Left renal cortex interstitium (tissue), 4 donors: ENCODE data around the gene ZFAND3. TPM values are rescaled to one million over a fixed set of nuclear protein-coding genes. Genes with fewer than 3 reads are reported as not detected.

Experiments used
- DNase-seq, 4 donors: peaks; one replicate each; pipeline ENCODE4 v3.0.0-alpha.2; 2013; ENCODE audit warnings: low read depth in 4 of 4, low spot score in 2 of 4, missing footprints in 1 of 4
- polyA plus RNA-seq, 4 donors: library from polyadenylated mRNA; unstranded; fragments of 120-200 nt; gene quantifications; one replicate each; pipeline ENCODE4 v1.2.1, GENCODE V29; 2013; ENCODE audit not compliant: insufficient read length in 4 of 4

Gene ZFAND3
- polyA plus RNA-seq, 4 donors: 134 to 161 (median 148) TPM

DNA sequence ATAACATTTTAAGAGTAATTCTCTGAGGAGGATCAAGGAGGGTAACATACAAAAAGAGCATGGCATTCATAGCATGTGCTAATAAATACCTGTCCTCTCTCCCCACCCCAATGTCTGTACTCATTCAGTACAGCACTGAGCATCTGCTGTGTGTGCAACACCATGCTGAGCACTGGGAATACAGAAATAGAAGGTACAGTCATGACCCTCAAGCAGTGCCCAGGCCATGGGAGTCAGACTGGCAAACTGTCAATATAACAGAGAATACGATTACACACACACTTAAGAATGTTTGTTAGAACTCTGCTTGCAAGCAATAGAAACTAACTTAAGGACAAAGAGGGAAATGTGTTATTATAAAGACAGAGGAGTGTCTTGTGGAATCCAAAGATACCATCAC is 24.7 kb upstream of the ZFAND3 start:
- DNase-seq: no peak

DNA sequence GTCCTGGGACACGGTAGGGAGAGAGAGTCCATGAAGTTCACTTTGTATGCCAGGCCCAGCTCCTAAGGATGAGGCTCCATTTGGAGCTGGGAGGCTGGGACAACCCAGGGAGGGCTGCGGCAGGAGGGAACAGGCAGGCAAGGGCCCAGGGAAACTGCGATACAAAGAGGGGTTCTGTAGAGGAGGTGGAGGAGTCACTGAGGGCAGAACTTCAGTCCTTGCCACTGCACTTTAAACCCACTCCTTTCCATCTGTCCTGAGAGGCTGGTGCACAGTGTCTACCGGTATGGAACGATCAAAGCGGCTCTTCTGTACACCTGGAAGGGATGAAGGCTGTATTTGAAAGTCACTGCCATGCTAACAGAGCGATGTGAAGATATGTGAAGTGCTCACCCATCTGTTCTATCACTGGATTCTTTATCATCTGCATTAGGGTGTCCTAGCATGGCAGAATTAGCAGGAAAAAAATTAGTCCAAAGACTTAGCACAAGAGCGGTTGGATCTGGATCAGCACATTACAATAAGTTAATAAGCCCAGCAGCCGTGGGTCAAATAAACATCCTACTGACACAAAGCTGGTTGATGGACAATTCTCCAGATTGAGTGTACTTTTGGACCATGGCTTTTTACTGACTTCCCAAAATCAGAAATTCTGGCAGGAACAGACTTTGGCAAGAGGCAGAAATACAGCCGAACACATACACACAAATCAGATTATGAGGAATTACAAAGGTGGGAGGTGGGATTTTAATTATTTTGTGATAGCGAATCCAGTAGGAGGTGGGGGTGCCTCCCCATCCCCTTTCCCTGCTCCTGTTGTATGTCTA is 20.9 kb upstream of the ZFAND3 start:
- no peak for DNase-seq

DNA sequence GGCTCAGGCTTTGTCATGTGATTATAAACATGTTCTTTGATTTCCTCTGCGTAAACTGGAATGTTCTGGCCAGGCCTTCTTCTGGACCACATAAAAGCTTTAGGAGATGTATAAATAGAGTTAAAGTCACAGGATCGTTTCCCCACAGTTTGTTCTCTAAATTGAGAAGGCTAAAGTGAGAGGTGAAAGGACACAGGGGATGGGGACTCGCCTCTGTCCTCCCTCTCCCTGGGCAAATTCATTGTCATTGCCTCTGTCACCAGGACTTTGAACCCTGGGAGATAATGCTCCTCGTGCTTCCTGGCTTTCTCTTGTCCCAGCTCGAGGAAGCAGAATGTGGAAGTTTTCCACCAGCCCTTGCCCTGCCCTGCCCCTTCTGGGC is 20.3 kb upstream of the ZFAND3 start:
- DNase-seq: no peak

DNA sequence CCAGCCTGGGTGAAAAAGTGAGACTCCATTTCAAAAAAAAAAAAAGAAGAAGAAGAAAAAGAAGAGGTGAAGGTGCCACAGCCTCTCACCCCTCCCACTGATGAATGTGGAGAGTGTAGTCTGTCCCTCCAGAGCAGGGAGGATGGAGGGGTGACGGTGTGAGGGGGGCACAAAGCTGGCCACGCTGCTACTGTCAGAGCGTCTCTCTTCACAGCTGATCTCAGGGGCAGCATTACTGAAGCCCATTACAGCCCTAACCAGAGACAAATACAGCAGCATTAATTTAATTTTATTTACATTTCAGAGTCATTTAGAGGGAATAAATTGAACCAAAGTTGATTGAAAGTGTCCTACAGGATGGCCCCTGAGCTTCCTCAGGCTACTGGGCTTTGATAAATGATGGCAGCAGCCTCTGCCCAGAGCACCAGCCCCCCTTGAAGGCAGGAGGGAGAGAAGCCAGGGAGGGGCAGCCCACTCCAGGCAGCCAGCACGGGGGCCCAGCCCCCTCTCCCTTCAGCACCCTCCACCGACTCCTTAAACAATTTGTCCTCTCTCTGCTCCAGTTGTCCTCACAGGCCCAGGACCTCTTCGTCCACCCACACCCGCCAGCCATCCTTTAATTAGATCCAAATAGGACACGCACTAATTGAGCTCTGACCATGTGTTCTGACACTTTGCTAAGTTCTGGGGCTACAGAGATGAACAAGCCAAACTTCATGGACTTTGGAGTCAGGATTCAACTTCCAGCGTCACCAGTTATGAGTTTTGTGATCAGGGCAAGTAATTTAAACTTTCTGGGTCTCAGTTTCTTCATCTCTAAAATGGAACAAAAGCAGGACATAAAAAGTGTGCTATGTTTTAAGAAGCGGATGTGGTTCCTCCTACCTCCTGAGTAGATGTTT is 18.6 kb upstream of the ZFAND3 start:
- DNase-seq: no peak

DNA sequence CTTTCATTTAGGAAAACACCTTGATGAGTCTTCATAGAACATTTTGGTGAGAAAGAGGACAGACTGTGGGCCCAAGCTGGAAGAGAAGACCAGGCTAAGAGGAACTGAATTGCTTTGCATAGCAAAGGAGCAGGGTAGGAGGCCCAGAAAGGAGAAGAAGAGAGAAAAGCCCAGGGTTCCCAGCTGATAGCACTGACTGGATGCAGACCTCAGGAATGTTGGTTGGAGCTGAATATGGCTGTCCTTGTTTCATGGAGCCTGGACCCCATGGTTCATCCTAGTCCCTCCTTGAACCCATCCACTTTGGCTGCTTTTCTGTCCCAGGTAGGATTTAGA is 18.0 kb upstream of the ZFAND3 start:
- DNase-seq: no peak

DNA sequence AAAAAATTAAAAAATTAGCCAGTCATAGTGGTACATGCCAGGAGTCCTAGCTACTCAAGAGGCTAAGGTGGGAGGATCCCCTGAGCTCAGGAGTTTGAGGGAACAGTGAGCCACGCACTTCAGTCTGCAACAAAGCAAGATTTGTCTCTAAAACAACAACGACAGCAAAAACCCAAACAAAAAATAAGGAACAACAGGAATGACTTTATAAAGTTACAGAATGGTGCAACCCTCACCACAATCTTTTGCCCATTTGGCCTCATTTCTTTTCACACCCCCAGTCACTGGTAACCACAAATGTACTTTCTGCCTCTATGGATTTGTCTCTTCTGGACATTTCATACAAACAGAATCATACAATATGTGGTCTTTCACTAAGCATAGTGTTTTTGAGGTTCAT is 16.7 kb upstream of the ZFAND3 start:
- no peak for DNase-seq

DNA sequence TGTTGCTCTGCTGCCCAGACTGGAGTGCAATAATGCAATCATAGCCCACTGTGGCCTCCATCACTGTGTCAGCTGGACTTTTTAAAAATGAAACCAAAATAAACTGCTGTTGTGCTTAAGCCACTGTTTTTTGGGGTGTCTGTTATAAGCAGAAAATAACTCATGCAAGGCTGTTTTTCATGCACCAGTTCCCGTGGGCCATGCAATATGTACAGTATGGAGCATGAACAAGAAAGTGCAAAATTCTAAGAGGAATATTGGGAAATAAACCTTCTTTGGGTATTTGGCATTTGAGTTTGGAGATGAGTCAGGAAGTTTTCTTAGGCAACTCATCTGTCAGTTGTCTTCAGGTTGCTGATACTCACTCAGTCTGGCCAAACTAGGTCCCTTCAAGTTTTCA is 14.9 kb upstream of the ZFAND3 start:
- no peak for DNase-seq

DNA sequence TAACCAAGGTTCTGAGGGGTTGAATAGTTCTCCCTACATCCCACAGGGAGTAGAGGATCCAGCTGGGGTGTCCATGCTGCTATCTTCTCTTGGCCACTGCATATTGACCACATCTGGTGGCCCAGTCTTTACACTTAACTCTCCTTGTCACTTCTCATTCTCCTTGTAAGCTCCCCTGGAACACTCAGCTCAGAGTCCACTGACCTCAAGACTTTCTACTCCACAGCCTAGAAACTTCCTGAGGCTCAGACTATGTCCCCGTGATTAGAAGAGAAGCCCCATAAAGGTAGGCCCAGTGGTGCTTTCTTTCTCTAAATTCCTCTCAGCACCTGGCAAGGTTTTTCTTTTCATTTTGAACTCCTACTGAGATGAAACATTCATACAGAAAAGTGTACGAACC is 13.3 kb upstream of the ZFAND3 start:
- no peak for DNase-seq

DNA sequence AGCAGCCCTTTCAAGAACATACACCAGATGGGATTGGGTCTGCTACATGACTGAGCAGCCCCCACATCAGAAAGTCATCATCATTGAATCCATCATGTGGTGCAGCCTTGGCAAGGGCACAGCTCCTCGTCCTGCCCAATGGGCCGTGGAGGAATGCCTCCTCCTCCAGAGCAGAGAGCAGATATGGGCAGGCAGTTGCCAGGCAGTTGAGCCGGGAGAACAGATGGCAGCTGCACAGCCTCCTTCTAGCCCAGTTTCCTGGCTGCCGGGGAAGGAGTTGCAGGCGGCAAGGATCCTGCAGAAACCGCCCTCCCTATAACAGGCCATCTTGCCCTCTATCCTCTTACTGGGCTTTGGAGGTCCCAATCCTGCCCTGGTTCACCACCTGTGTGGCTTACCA is 11.9 kb upstream of the ZFAND3 start:
- peak in 1 of 4 donors; percentile 53 for DNase-seq

DNA sequence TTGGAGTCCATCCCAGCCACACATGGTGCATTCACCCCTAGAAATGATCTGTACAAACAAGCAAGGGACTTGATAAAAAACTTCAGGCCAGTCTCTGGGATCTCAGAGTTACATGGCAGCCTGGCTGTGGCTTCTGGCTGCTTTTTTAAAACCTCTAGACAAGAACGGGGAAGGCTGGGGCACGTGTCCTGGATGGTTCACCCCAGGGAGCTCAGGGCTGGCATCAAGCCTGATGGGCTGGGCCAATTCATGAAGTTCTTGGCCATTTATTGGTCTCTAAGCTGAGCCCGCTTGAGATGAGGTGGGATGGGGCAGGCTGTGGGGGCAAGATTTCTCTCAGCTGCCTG is 10.4 kb upstream of the ZFAND3 start:
- no peak for DNase-seq

DNA sequence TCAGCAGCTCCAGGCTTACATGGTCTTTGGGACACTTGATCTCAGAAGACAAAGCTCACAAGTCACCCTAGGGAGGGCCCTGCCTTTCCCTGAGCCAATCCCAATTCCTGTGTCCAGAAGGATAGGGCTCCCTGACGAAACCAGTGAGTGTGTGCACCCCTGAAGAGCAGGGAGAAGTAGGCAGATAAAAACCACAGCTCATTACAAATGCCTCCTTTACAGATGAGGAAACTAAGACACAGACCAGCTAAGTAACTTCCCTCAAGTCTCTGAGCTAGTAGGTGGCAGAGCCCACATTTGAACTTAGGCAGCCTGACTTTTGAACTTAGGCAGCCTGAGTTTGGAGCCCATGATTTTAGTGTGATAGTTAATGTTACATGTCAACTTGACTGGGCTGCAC is 6.7 kb upstream of the ZFAND3 start:
- DNase-seq: no peak

DNA sequence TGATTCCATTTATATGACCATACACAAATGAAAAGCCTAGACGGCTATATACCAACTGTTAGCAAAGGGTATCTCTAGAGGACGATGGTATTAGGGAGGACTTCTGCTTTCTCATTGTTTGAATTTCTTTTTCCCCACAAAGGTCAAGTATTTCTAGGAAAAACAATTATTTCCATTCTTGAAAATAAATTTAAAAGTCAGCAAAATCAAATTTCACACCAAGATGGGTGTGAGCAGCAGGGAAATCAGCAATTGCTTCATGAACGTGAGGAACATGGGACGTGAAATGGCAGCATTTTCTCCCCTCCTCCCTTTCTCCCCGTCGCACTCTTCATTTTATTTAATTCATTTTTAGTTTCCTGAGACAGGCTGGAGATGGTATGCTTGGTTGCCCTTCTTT is 5.2 kb upstream of the ZFAND3 start:
- no peak for DNase-seq

DNA sequence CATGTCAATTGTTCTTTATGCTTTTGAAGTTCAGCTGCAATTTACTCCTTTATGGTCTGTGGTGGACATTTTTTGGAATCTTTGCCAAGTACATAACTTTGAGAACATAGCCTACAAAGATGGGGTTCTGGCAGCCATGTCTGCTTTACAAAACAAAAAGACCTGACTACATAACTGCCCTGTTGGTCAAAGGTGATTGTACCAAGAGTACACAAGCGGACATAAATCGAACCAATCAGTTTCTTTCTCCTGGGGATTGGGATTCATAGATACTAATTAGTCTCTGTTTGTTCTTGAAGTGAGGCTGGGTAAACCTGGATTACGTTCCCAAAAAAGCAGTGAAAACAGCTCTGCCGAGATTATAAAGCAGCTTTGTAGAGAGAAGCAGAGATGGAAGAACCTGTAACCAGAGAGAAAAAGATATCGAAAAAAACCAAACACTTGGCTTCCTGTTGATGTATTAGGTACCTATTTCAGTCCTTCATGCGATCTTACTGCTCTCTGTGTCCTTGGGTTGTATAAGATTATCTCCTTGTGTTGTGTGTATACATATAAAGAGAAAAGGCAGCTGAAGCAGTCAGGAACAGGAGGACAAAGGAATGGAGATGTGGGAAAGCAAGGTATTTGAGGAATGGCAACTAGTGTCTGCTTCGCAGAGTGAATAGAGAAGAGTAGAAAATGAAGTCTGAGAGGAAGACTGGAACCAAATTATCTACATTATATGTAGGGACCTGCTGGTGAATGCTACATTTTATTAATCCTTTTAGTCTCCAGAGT is 2.7 kb upstream of the ZFAND3 start:
- DNase-seq: no peak

DNA sequence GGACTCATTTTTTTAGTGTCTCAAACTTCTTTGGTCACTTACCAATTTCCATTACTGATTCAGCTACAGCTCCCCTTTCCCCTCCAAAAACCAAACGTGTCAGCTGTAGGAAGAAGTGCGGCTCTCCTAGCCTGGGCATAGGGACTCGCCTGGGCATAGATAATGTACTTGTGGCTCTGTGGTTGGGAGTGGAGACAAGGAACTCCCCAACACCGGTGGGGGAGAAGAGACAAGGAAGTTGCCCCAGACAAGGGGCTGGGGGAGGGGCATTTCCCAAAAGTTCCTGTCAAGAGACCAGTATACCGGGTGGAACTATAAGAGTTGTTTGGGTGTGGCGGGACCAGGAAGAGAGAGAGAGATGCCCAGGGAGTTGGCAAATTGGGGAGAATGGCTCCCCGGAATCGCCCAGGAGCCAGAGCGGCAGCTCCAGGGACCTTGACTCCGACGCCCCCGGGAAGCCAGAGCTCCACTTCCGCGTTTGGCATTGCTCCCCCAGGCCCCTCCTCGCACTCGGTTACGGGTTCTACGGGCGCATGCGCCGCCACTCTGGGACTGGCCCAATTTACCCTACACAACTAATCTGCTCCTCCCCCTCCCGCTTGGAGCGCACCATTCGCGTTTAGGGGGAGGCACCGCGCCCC is 871 bp upstream of the ZFAND3 start:
- DNase-seq: peak in 3 of 4 donors; percentile 76 to 96 (median 95)

DNA sequence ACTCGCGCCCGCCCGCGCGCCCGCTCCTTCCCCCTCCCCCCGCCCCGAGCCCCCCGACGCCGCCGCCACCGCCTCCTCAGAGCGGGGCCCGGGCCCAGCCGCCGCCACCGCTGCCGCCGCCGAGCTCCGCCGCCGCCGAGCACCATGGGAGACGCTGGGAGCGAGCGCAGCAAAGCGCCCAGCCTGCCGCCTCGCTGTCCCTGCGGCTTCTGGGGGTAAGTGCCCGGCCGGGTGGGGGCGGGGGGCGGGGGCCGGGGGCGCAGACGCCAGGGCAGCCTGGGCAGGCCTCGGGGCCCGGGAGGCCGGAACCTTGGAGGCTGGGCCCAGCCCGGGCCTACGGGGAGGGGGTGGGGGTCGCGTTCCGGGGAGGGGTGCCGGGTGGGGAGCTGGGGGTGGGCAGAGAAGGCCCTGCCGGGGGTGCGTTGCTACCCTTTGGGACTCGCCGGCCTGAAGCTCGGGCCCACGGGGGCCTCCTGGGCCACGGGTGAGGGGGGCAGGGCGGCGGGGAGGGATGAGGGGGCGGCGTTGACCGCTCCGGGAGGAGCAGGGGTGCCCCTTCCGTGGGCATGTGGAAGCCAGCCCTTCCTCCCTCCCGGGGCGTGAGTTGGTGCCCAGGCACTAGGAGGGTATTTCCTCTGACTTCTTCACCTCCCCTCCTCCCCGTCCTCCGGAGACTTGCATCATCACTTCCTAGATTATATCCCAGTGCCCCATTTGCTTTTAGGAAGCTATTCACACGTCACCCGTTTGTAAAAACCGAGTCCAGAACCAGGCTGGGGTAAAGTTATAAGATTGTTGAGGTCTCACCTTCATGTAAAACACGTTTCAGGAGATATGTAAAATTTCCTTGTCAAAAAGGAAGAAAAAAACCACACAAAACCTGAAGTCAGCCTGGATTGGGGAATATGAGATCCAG is 533 bp downstream of the ZFAND3 start:
- DNase-seq: no peak

DNA sequence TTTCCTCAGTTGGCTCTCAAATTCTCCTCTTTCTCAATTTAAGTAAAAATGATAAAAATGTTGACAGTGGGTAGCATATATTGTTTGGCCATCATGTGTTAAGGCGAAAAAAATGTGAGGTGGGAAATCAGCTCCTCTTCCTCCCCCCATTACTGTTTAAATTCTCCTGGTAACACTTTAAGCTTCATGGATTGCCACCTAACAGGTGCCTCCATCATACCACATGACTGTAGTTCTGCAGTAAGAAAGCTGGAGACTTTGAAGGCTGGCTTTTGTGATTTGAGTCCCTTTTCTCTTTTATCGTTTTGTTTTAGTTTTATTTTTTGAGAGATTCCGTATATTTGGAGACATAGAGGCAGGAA is 1.2 kb downstream of the ZFAND3 start:
- DNase-seq: no peak

DNA sequence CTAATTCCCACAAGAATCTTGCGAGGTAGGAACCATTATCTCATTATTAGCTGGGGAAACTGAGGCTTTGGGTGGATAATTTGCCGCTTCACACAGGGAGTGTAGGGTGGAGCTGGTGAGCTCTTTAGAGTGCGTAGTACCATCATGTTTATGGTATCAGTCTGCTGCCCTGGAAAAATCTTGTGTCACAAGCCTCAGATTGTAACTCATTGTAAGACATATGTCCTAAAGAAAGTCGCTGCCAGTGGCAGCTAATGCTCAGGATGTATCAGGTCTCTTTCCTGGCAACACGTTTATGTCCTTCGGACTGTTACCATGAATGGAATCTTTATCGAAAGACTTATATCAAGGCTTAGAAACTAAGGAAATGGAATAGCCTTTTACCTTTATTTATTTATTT is 1.9 kb downstream of the ZFAND3 start:
- no peak for DNase-seq

DNA sequence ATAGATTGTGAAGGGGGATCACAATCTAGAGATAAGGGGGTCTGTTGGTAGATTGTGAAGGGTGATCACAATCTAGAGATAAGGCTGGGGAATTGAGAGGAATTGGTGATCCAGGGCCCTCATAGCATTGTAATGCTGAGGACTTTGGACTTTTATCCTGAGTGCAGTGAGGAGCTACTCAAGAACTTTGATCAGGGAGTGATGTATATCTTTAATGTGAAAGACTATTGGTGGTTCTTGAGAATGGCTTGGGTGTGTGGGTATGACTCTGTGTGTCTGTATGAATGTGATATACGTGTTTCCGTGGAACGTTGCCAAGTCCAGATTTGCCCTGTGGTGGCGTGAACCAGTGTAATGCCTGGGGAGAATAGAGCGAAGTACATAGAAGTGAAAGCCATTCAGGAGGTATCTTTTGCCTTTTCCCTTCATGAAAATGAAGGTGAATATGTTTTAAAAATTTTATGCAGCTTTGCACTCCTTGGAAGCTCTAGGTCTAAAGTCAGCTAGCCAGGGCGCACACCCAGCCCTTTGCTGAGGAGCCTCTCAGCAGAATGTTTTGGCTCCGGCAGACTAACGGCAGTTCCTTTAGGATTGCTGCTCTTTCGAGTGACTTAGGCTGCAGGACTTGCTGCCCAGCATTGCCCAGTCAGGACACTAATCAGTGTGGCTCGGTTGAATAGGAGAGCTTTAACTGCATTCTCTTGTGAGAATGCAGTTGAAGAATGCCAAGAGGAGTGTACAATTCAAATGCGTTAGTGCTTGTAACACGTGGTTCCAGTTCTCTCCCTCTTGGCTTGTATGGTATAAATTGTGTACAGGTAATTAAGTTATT is 3.5 kb downstream of the ZFAND3 start:
- no peak for DNase-seq

DNA sequence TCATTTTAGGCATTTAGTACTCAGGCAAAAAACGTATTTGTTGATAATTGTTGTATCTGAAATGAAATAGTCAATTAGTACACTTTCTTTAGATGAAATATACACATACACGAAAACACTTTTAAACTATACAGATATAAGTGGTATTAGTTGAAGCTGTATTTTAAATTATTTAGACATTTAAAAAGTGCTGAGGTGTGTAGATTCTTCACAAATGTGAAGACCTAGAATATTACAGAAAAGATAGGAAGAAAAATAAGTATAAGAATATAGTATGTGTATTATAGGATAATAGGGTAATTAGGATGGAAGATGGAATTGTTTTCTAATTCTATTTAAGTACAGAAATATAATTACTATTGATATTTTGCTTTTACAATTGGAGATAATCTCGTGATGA is 4.6 kb downstream of the ZFAND3 start:
- DNase-seq: no peak
